Measurements from ENCODE around the gene SYT1.

GRCh38 chr12:79482323-79482722, 617.7 kb downstream of the SYT1 start:
- TF ChIP-seq, protein P1, sequence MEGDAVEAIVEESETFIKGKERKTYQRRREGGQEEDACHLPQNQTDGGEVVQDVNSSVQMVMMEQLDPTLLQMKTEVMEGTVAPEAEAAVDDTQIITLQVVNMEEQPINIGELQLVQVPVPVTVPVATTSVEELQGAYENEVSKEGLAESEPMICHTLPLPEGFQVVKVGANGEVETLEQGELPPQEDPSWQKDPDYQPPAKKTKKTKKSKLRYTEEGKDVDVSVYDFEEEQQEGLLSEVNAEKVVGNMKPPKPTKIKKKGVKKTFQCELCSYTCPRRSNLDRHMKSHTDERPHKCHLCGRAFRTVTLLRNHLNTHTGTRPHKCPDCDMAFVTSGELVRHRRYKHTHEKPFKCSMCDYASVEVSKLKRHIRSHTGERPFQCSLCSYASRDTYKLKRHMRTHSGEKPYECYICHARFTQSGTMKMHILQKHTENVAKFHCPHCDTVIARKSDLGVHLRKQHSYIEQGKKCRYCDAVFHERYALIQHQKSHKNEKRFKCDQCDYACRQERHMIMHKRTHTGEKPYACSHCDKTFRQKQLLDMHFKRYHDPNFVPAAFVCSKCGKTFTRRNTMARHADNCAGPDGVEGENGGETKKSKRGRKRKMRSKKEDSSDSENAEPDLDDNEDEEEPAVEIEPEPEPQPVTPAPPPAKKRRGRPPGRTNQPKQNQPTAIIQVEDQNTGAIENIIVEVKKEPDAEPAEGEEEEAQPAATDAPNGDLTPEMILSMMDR (IDR thresholded peaks at IDR 0.05): no peak
- TF ChIP-seq POLR2AphosphoS5 (IDR thresholded peaks at IDR 0.05): no peak

Measured in prostate gland (tissue), 2 donors.